ENCODE results near the gene MFSD12.

DNA sequence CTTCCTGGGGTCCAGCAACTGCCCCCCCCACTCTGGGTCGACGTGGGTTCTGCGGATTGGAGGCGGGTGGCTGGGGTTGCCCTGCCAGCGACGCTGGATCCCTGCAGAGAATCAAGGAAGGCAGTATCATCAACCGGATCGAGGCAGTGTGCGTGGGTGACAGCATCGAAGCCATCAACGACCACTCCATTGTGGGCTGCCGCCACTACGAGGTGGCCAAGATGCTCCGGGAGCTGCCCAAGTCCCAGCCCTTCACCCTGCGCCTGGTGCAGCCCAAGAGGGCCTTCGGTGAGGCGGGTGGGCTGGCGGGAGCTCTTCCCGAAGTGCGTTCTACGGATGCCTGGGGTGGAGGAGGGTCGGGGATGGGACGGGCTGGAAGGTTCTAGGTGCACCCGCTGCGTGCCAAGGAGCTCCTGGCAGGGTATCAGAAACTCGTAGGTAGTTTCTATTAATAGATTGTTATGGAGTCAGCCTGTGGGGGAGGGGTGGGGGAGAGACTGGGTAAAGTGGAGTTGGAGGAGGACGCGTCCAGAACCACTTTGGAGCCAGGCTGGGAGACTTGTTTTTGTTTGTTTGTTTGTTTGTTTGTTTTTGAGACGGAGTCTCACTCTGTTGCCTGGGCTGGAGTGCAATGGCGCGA lies 29.4 kb upstream of the MFSD12 start:
- TF ChIP-seq, protein P1, sequence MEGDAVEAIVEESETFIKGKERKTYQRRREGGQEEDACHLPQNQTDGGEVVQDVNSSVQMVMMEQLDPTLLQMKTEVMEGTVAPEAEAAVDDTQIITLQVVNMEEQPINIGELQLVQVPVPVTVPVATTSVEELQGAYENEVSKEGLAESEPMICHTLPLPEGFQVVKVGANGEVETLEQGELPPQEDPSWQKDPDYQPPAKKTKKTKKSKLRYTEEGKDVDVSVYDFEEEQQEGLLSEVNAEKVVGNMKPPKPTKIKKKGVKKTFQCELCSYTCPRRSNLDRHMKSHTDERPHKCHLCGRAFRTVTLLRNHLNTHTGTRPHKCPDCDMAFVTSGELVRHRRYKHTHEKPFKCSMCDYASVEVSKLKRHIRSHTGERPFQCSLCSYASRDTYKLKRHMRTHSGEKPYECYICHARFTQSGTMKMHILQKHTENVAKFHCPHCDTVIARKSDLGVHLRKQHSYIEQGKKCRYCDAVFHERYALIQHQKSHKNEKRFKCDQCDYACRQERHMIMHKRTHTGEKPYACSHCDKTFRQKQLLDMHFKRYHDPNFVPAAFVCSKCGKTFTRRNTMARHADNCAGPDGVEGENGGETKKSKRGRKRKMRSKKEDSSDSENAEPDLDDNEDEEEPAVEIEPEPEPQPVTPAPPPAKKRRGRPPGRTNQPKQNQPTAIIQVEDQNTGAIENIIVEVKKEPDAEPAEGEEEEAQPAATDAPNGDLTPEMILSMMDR (conservative IDR thresholded peaks at IDR 0.05; ENCODE audit: low read length), result no peak
- no peak for TF ChIP-seq EZH2phosphoT487 (IDR thresholded peaks at IDR 0.05; ENCODE audit: borderline replicate concordance, low read depth, low read length)
